Loucy (cell line): Measurements from ENCODE around the gene KIF1B.
A peak's percentile ranks its signal among the peaks of the same experiment; 100 is the strongest.

Source experiments
- H2AFZ ChIP-seq: fragments of 200-600 bp; sonication (generic); 2 replicates; pipeline ENCODE4 v1.6.0; 2016; ENCODE audit warnings: antibody characterized with exemption, mild to moderate bottlenecking, low read length, moderate library complexity
- H3F3A ChIP-seq: fragments of 200-600 bp; 2 replicates; pipeline ENCODE4 v1.6.0; 2016; ENCODE audit warnings: antibody characterized with exemption, low read depth, mild to moderate bottlenecking
- H3K27me3 ChIP-seq: fragments of 200-600 bp; sonication (generic); 2 replicates; pipeline ENCODE4 v1.6.1; 2014; ENCODE audit warnings: low read length, mild to moderate bottlenecking; ENCODE audit not compliant: insufficient read depth, poor library complexity, severe bottlenecking
- H3K36me3 ChIP-seq: fragments of 200-600 bp; sonication (generic); 2 replicates; pipeline ENCODE4 v1.6.1; 2016; ENCODE audit warnings: low read length; ENCODE audit not compliant: insufficient read depth
- H3K4me1 ChIP-seq: fragments of 200-600 bp; sonication (generic); 2 replicates; pipeline ENCODE4 v1.5.1; 2014; ENCODE audit warnings: low read length, mild to moderate bottlenecking; ENCODE audit not compliant: insufficient read depth, poor library complexity, severe bottlenecking
- H3K4me2 ChIP-seq: fragments of 200-600 bp; sonication (generic); 2 replicates; pipeline ENCODE4 v1.6.0; 2014; ENCODE audit warnings: antibody characterized with exemption, low read length, low read depth, mild to moderate bottlenecking; ENCODE audit not compliant: poor library complexity, severe bottlenecking
- H3K4me3 ChIP-seq: fragments of 200-600 bp; sonication (generic); 2 replicates; pipeline ENCODE4 v1.5.1; 2014; ENCODE audit warnings: low read length, mild to moderate bottlenecking, mixed read lengths; ENCODE audit not compliant: poor library complexity, severe bottlenecking
- H3K79me2 ChIP-seq: fragments of 200-600 bp; sonication (generic); 2 replicates; pipeline ENCODE4 v1.6.1; 2014; ENCODE audit warnings: low read length; ENCODE audit not compliant: insufficient read depth
- H3K9ac ChIP-seq: fragments of 200-600 bp; sonication (generic); 2 replicates; pipeline ENCODE4 v1.6.0; 2014; ENCODE audit warnings: mild to moderate bottlenecking, low read depth, low read length, moderate library complexity; ENCODE audit not compliant: poor library complexity, severe bottlenecking
- H3K9me2 ChIP-seq: fragments of 200-600 bp; sonication (generic); replicated peaks from 2 replicates; pipeline ENCODE4 v1.6.1; 2016; ENCODE audit warnings: low read depth, low read length, mixed read lengths
- H3K9me3 ChIP-seq: fragments of 200-600 bp; sonication (generic); 2 replicates; pipeline ENCODE4 v1.6.1; 2014; ENCODE audit warnings: mild to moderate bottlenecking, antibody characterized with exemption, low read length, low read depth; ENCODE audit not compliant: insufficient read depth
- H4K20me1 ChIP-seq: fragments of 200-600 bp; sonication (generic); 2 replicates; pipeline ENCODE4 v1.6.0; 2014; ENCODE audit warnings: antibody characterized with exemption, low read length, mild to moderate bottlenecking; ENCODE audit not compliant: insufficient read depth, poor library complexity, severe bottlenecking
- CTCF ChIP-seq: fragments of 200-600 bp; sonication (generic); conservative IDR thresholded peaks from 2 replicates; pipeline ENCODE4 v1.5.1; 2014; ENCODE audit warnings: mild to moderate bottlenecking, antibody characterized with exemption, low read length
- EZH2phosphoT487 ChIP-seq: fragments of 200-600 bp; IDR thresholded peaks from 2 replicates; pipeline ENCODE4 v1.6.1; 2018; ENCODE audit warnings: antibody characterized with exemption, mild to moderate bottlenecking, moderate library complexity, borderline replicate concordance

Gene KIF1B

DNA sequence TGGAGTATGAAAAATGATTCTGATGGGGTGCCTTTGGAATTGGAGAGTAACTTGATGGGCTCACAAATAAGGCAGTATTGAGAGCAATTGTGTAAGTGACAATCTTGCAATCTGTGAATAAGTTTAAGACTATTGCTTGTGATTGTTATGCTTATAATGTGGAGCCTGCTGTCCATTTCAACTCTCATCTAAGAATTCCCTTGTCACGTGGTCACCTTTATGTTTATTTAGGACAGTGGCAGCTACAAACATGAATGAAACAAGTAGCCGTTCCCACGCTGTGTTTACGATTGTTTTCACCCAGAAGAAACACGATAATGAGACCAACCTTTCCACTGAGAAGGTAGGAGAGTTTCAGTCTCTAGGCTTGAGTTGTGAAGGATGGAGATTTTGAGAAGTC is 57.6 kb downstream of the KIF1B start:
- H4K20me1 ChIP-seq = no peaks in the 10 kb centered on the region
- H2AFZ ChIP-seq = no peak overlapping the region
- no peaks in the 10 kb centered on the region for H3K9me2 ChIP-seq
- H3K36me3 ChIP-seq = peaks cover 13% of the 10 kb centered on the region; the same call in 1 of the 2 replicates
- H3K9ac ChIP-seq = no peak overlapping the region
- H3K4me2 ChIP-seq = no peak overlapping the region
- H3K4me3 ChIP-seq = no peak overlapping the region
- no peak for TF ChIP-seq EZH2phosphoT487
- no peak for TF ChIP-seq CTCF
- H3F3A ChIP-seq = no peaks in the 10 kb centered on the region
- H3K9me3 ChIP-seq = no peaks in the 10 kb centered on the region
- no peaks in the 10 kb centered on the region for H3K79me2 ChIP-seq
- H3K27me3 ChIP-seq = no peaks in the 10 kb centered on the region
- H3K4me1 ChIP-seq = peaks cover 6% of the 10 kb centered on the region

GRCh38 chr1:10271090-10271489 is 60.7 kb downstream of the KIF1B start:
- Histone ChIP-seq H2AFZ (peak overlapping the region; percentile 51; the same call in 1 of the 2 replicates), H3K9me3 (no peaks in the 10 kb centered on the region), H3K27me3 (no peaks in the 10 kb centered on the region), H3K9ac (no peak overlapping the region), H3K4me1 (peaks cover 6% of the 10 kb centered on the region), H3K4me2 (no peak overlapping the region), H3K9me2 (no peaks in the 10 kb centered on the region), H3F3A (no peaks in the 10 kb centered on the region), H4K20me1 (no peaks in the 10 kb centered on the region), H3K79me2 (no peaks in the 10 kb centered on the region), H3K36me3 (peaks cover 9% of the 10 kb centered on the region; the same call in 1 of the 2 replicates), H3K4me3 (no peak overlapping the region)
- TF ChIP-seq CTCF (no peak), EZH2phosphoT487 (no peak)

- H3K4me1 ChIP-seq = peaks cover 6% of the 10 kb centered on the region
- H2AFZ ChIP-seq = no peak overlapping the region
- no peak overlapping the region for H3K9ac ChIP-seq
- no peak overlapping the region for H3K4me2 ChIP-seq
- H3K4me3 ChIP-seq = no peak overlapping the region
- H3K27me3 ChIP-seq = no peaks in the 10 kb centered on the region
- peaks cover 9% of the 10 kb centered on the region; the same call in 1 of the 2 replicates for H3K36me3 ChIP-seq
- H4K20me1 ChIP-seq = no peaks in the 10 kb centered on the region
- H3K9me2 ChIP-seq = no peaks in the 10 kb centered on the region
- H3F3A ChIP-seq = no peaks in the 10 kb centered on the region
- H3K79me2 ChIP-seq = no peaks in the 10 kb centered on the region
- no peak for TF ChIP-seq CTCF
- no peak for TF ChIP-seq EZH2phosphoT487
- H3K9me3 ChIP-seq = no peaks in the 10 kb centered on the region
These were observed 61.5 kb downstream of the KIF1B start for GRCh38 chr1:10271869-10272268.
